ENCODE results near the gene FSCN2. TPM values are rescaled to one million over a fixed set of nuclear protein-coding genes. Genes with fewer than 3 reads are reported as not detected.

Gene FSCN2
- total and polyA plus RNA-seq, 2 of the 4 experiments (the other 2 are of a cell fraction) = 0.18 to 0.84 TPM

GRCh38 chr17:81512562-81513371, 15.4 kb upstream of the FSCN2 start, which contains the start of gene ACTG1:
TSS of gene ACTG1 (minus strand) at chr17:81512799. CDS start at chr17:81512354, 445 bp downstream.
- DNase-seq (peak; percentile 91), ATAC-seq (ENCODE audit: low read depth) (peak; percentile 25)
- no TSS peak for BruUV-seq (replicated peaks)
- dilution Hi-C loops (cut with HindIII; ENCODE audit: low sequenced_read_pairs, unreplicated experiment) = no loop called here
- TF ChIP-seq CTCF (conservative IDR thresholded peaks at IDR 0.05; ENCODE audit: low read depth, low read length) (no peak), USF2 (IDR thresholded peaks at IDR 0.05; ENCODE audit: low read depth, low read length) (peak; percentile 90), NFE2L2 (IDR thresholded peaks at IDR 0.05; ENCODE audit: low read depth, low read length) (no peak), SMC3 (IDR thresholded peaks at IDR 0.05; ENCODE audit: low read depth, low read length) (no peak), MXI1 (IDR thresholded peaks at IDR 0.05; ENCODE audit: borderline replicate concordance, low read depth, low read length) (no peak), BHLHE40 (IDR thresholded peaks at IDR 0.05; ENCODE audit: low read depth, low read length) (no peak), MAZ (IDR thresholded peaks at IDR 0.05; ENCODE audit: borderline replicate concordance, low read depth, low read length) (peak; percentile 59; the same call in 1 of the 2 replicates), RFX5 (IDR thresholded peaks at IDR 0.05; ENCODE audit: low read depth, low read length) (no peak), RAD21 (IDR thresholded peaks at IDR 0.05; ENCODE audit: low read length) (no peak), CHD1 (IDR thresholded peaks at IDR 0.05; ENCODE audit: low read depth, low read length) (no peak), CEBPB (IDR thresholded peaks at IDR 0.05; ENCODE audit: low read depth, low read length) (no peak), RCOR1 (IDR thresholded peaks at IDR 0.05; ENCODE audit: insufficient replicate concordance, low read length) (no peak), POLR2A (IDR thresholded peaks at IDR 0.05; ENCODE audit: low read depth, low read length) (peak; percentile 99)
- H3K4ac ChIP-seq (ENCODE audit: low read depth, low read length) = peak within 1 kb of the TSS; percentile 99
- peak within 1 kb of the TSS; percentile 86 for H2AFZ ChIP-seq (replicated peaks; ENCODE audit: low read length, poor library complexity)
- CTCF ChIA-PET = no interaction called here
- no peak within 1 kb of the TSS; the same call in 1 of the 2 replicates for H2BK20ac ChIP-seq (ENCODE audit: low read depth, low read length)
- peaks cover 14% of the 10 kb centered on the region for H3K4me1 ChIP-seq (ENCODE audit: control insufficient read depth, insufficient read depth, low read length)
- WGBS, 2 experiments (ENCODE audit: extremely low coverage in 2 of 2, insufficient read length in 1 of 2) = 1% methylated on average over 56 of the region's 111 CpGs; no CpG with 5 or more reads in 1 of the 2 experiments
- peak within 1 kb of the TSS; percentile 84 for H3K4me2 ChIP-seq (ENCODE audit: low read depth, low read length)
- peak within 1 kb of the TSS; percentile 99 for H4K91ac ChIP-seq (ENCODE audit: insufficient read depth, low read depth, low read length)
- peak within 1 kb of the TSS; percentile 95 for H2BK5ac ChIP-seq (ENCODE audit: low read depth, low read length, poor library complexity, severe bottlenecking)
- in situ Hi-C loops (cut with MboI; ENCODE audit: low sequenced_read_pairs) = no loop called here
- intact Hi-C loops (cut with micrococcal nuclease) = no loop called here
- no peaks in the 10 kb centered on the region for H3K9me3 ChIP-seq (ENCODE audit: control insufficient read depth, insufficient read depth, low read length)
- no peaks in the 10 kb centered on the region for H3K9me1 ChIP-seq (ENCODE audit: insufficient read depth, low read length)
- no peaks in the 10 kb centered on the region for H3K27me3 ChIP-seq (ENCODE audit: control insufficient read depth, insufficient read depth, low read length)
- peaks cover 37% of the 10 kb centered on the region for H3K36me3 ChIP-seq (ENCODE audit: control insufficient read depth, insufficient read depth, low read length)
- peak within 1 kb of the TSS; percentile 93 for H3K14ac ChIP-seq (replicated peaks; ENCODE audit: low read depth, low read length)
- H2BK120ac ChIP-seq (ENCODE audit: low read depth, low read length) = peak within 1 kb of the TSS; percentile 90
- H2BK15ac ChIP-seq (ENCODE audit: low read depth, low read length) = peak within 1 kb of the TSS; percentile 76; the same call in 1 of the 3 replicates
- peak within 1 kb of the TSS; percentile 94 for H3K56ac ChIP-seq (ENCODE audit: extremely low read depth, insufficient read depth, low read length)
- H3K23ac ChIP-seq (ENCODE audit: low read depth, low read length) = peak within 1 kb of the TSS; percentile 86
- peak within 1 kb of the TSS; percentile 92 to 96 for H4K8ac ChIP-seq (ENCODE audit: low read depth in 2 of 2, low read length in 2 of 2)
- peak within 1 kb of the TSS; percentile 99 for H3K27ac ChIP-seq (ENCODE audit: insufficient read depth, low read length)
- H3K9ac ChIP-seq (ENCODE audit: low read depth, low read length) = peak within 1 kb of the TSS; percentile 98
- peak within 1 kb of the TSS; percentile 79 for H3K4me3 ChIP-seq (ENCODE audit: insufficient read depth, low read depth, low read length)
- H2AK9ac ChIP-seq (replicated peaks; ENCODE audit: low read depth, low read length, poor library complexity) = peak within 1 kb of the TSS; percentile 100
- peaks cover 62% of the 10 kb centered on the region for H4K20me1 ChIP-seq (ENCODE audit: insufficient read depth, low read length)
- H4K5ac ChIP-seq (ENCODE audit: low read depth, low read length) = peak within 1 kb of the TSS; percentile 74
- H2AK5ac ChIP-seq (ENCODE audit: low read depth, low read length) = peak within 1 kb of the TSS; percentile 99
- POLR2A ChIA-PET (ENCODE audit: unreplicated experiment) = interaction anchor here (0.5 to 1.1 kb wide), 9 partner anchors 15 to 167 kb away, joined by 3 to 7 read pairs (median 3); partner anchors contain the start of gene BAHCC1
- H3K18ac ChIP-seq (ENCODE audit: low read depth, low read length) = peak within 1 kb of the TSS; percentile 72
- H3K79me1 ChIP-seq (ENCODE audit: low read depth in 1 of 2, low read length in 2 of 2) = peaks cover 3 to 60% of the 10 kb centered on the region in 2 experiments; a peak in 3 of 4 replicates

Measured in IMR-90 (cell line).